HCT116 (cell line): ENCODE results near the gene IL1R1. TPM values are rescaled to one million over a fixed set of nuclear protein-coding genes. Genes with fewer than 3 reads are reported as not detected.

Experiments used
- ATAC-seq: fragments of 200-7000 bp; cut with Tn5 transposase; 2 replicates; pipeline ENCODE4 v1.9.1; 2020; ENCODE audit warnings: mild to moderate bottlenecking, moderate library complexity
- BruUV-seq: library from RNA; stranded (reverse); fragments of 400-500 nt; replicated peaks from 2 replicates; lab custom pipeline; 2021; lab: Mats Ljungman, UMichigan
- CTCF ChIA-PET: fragments of 300-600 bp; sonication (Branson Sonifier 250); formaldehyde crosslinking; loops from one replicate; lab custom pipeline; 2021; ENCODE audit warnings: antibody characterized with exemption; lab: Charles Lee
- POLR2A ChIA-PET: fragments of 300-600, 350-600 bp; sonication (Branson Sonifier 250); formaldehyde crosslinking; loops from one replicate; lab custom pipeline; 2021; ENCODE audit warnings: antibody characterized with exemption; lab: Charles Lee
- RAD21 ChIA-PET, 2 experiments: fragments of 300-600 bp; sonication (Branson Sonifier 250); formaldehyde crosslinking; loops; one replicate each; lab custom pipeline; 2023; ENCODE audit warnings: low total read pairs in 2 of 2; ENCODE audit not compliant: uncharacterized antibody in 2 of 2, unreplicated experiment in 2 of 2, low non-redundant PET in 1 of 2; lab: Charles Lee
- DNase-seq: peaks from one replicate; pipeline ENCODE4 v3.0.0-alpha.2; 2010; ENCODE audit warnings: low read depth, low spot score
- H2AFZ ChIP-seq: fragments of 200-600 bp; shearing (Covaris generic), sonication (generic); 2 replicates; pipeline ENCODE4 v1.6.1; 2017; ENCODE audit warnings: low read depth, mixed run types, mixed read lengths, antibody characterized with exemption, low read length; ENCODE audit not compliant: poor library complexity, severe bottlenecking
- H3K27ac ChIP-seq: 2 replicates; pipeline ENCODE4 v1.5.1; 2012; ENCODE audit warnings: low read depth, low read length
- H3K27me3 ChIP-seq: fragments of 200-600 bp; sonication (generic); 2 replicates; pipeline ENCODE4 v1.6.1; 2016; ENCODE audit warnings: mixed run types, low read length, mixed read lengths; ENCODE audit not compliant: insufficient read depth
- H3K36me3 ChIP-seq, 2 experiments: fragments of 200-500 bp in 1 of 2; fragments of 200-600 bp in 1 of 2; sonication (Bioruptor generic) in 1 of 2; sonication (generic) in 1 of 2; 2 replicates each; pipeline versions ENCODE4 v1.5.1 to v1.6.1; 2014 to 2016; ENCODE audit warnings: low read length in 2 of 2, inconsistent platforms in 1 of 2, mixed read lengths in 1 of 2, mixed run types in 1 of 2; ENCODE audit not compliant: insufficient read depth in 2 of 2, control insufficient read depth in 1 of 2
- H3K4me1 ChIP-seq, 2 experiments: fragments of 200-600 bp in 1 of 2; sonication (generic) in 1 of 2; 2 replicates each; pipeline versions ENCODE4 v1.5.1 to v1.6.1; 2012 to 2017; ENCODE audit warnings: low read length in 2 of 2, inconsistent platforms in 1 of 2, mild to moderate bottlenecking in 1 of 2, mixed read lengths in 1 of 2, mixed run types in 1 of 2, moderate library complexity in 1 of 2; ENCODE audit not compliant: insufficient read depth in 2 of 2, control insufficient read depth in 1 of 2
- H3K4me2 ChIP-seq: fragments of 200-600 bp; sonication (generic); 2 replicates; pipeline ENCODE4 v1.6.1; 2017; ENCODE audit warnings: mixed run types, low read length, mixed read lengths
- H3K4me3 ChIP-seq, 2 experiments: fragments of 200-600 bp in 1 of 2; sonication (generic) in 1 of 2; replicated peaks in 1 of 2; 2 replicates each; pipeline ENCODE4 v1.5.1; 2011 to 2016; ENCODE audit warnings: low read length in 2 of 2, control low read depth in 1 of 2, low read depth in 1 of 2, mild to moderate bottlenecking in 1 of 2, mixed read lengths in 1 of 2, mixed run types in 1 of 2
- H3K79me2 ChIP-seq: fragments of 200-600 bp; sonication (generic); 2 replicates; pipeline ENCODE4 v1.6.1; 2017; ENCODE audit warnings: mild to moderate bottlenecking, mixed run types, low read length, moderate library complexity, mixed read lengths; ENCODE audit not compliant: insufficient read depth
- H3K9ac ChIP-seq: fragments of 200-600 bp; sonication (generic); 2 replicates; pipeline ENCODE4 v1.6.1; 2016; ENCODE audit warnings: low read length, mixed read lengths
- H3K9me2 ChIP-seq: fragments of 200-600 bp; sonication (generic), shearing (Covaris generic); 2 replicates; pipeline ENCODE4 v1.6.1; 2017; ENCODE audit warnings: mixed run types, mild to moderate bottlenecking, moderate library complexity; ENCODE audit not compliant: insufficient read depth
- H3K9me3 ChIP-seq, 2 experiments: fragments of 200-500 bp in 1 of 2; fragments of 200-600 bp in 1 of 2; sonication (Bioruptor generic) in 1 of 2; sonication (generic) in 1 of 2; 2 replicates each; pipeline ENCODE4 v1.6.1; 2014 to 2017; ENCODE audit warnings: low read length in 2 of 2, mixed read lengths in 2 of 2, inconsistent platforms in 1 of 2, low read depth in 1 of 2, mild to moderate bottlenecking in 1 of 2, mixed run types in 1 of 2, moderate library complexity in 1 of 2; ENCODE audit not compliant: control insufficient read depth in 1 of 2, insufficient read depth in 1 of 2
- H4K20me1 ChIP-seq: fragments of 200-600 bp; sonication (generic), shearing (Covaris generic); 2 replicates; pipeline ENCODE4 v1.6.1; 2017; ENCODE audit warnings: mixed run types, mild to moderate bottlenecking, moderate library complexity; ENCODE audit not compliant: insufficient read depth
- CBX3 ChIP-seq: IDR thresholded peaks from 2 replicates; pipeline ENCODE4 v1.6.1; 2012; ENCODE audit warnings: low read depth
- CEBPB ChIP-seq: IDR thresholded peaks from 2 replicates; pipeline ENCODE4 v1.6.1; 2012; ENCODE audit warnings: low read depth
- ELF1 ChIP-seq: IDR thresholded peaks from 2 replicates; pipeline ENCODE4 v1.6.1; 2012; ENCODE audit warnings: low read depth, borderline replicate concordance
- EZH2 ChIP-seq: fragments of 200-600 bp; sonication (generic); IDR thresholded peaks from 2 replicates; pipeline ENCODE4 v1.6.1; 2017; ENCODE audit warnings: antibody characterized with exemption, mixed run types
- JUND ChIP-seq: IDR thresholded peaks from 2 replicates; pipeline ENCODE4 v1.6.1; 2012
- POLR2AphosphoS5 ChIP-seq: IDR thresholded peaks from 2 replicates; pipeline ENCODE4 v1.6.1; 2011; ENCODE audit warnings: mild to moderate bottlenecking, low read depth, low read length, moderate library complexity
- RAD21 ChIP-seq: IDR thresholded peaks from 2 replicates; pipeline ENCODE4 v1.6.1; 2012; ENCODE audit warnings: low read depth, mild to moderate bottlenecking
- REST ChIP-seq: IDR thresholded peaks from 2 replicates; pipeline ENCODE4 v1.6.1; 2012; ENCODE audit warnings: low read depth
- SIN3A ChIP-seq: IDR thresholded peaks from 2 replicates; pipeline ENCODE4 v1.6.1; 2012; ENCODE audit warnings: low read depth
- SP1 ChIP-seq: IDR thresholded peaks from 2 replicates; pipeline ENCODE4 v1.6.1; 2012; ENCODE audit warnings: low read depth
- SRF ChIP-seq: IDR thresholded peaks from 2 replicates; pipeline ENCODE4 v1.6.1; 2012; ENCODE audit warnings: low read depth
- TCF7L2 ChIP-seq: IDR thresholded peaks from 2 replicates; pipeline ENCODE4 v1.7.0; 2011; ENCODE audit warnings: borderline replicate concordance, inconsistent platforms; ENCODE audit not compliant: insufficient read depth, insufficient read length; ENCODE audit errors: extremely low read depth
- YY1 ChIP-seq: IDR thresholded peaks from 2 replicates; pipeline ENCODE4 v1.6.1; 2011; ENCODE audit warnings: low read length, low read depth, moderate library complexity, mild to moderate bottlenecking; ENCODE audit not compliant: insufficient replicate concordance; ENCODE audit errors: extremely low read depth
- ZBTB33 ChIP-seq: IDR thresholded peaks from 2 replicates; pipeline ENCODE4 v1.6.1; 2011; ENCODE audit warnings: mild to moderate bottlenecking, low read length, moderate library complexity; ENCODE audit not compliant: insufficient replicate concordance; ENCODE audit errors: extremely low read depth
- ZNF274 ChIP-seq: fragments of 200-500 bp; sonication (Bioruptor generic); IDR thresholded peaks from 2 replicates; pipeline ENCODE4 v1.6.1; 2014; ENCODE audit warnings: mild to moderate bottlenecking, low read depth, low read length, inconsistent platforms
- intact Hi-C: fragments of 100-400 bp; cut with micrococcal nuclease; formaldehyde crosslinking; loops from 2 replicates; pipeline ENCODE4 v1.10.0; 2022
- total RNA-seq: library from RNA; stranded (reverse); gene quantifications from one replicate; pipeline ENCODE4 v1.2.1, GENCODE V29; 2021; ENCODE audit not compliant: unreplicated experiment

Gene IL1R1
- total RNA-seq, 1 experiment from 2014 or later, result 5.3 TPM

- Histone ChIP-seq H3K9me2 (no peaks in the 10 kb centered on the region), H3K9ac (no peak overlapping the region), H4K20me1 (no peaks in the 10 kb centered on the region), H3K4me3 (no peak overlapping the region), H3K4me1 (no peaks in the 10 kb centered on the region), H3K9me3 (no peaks in the 10 kb centered on the region), H2AFZ (no peak overlapping the region), H3K36me3 (peaks cover 0 to 4% of the 10 kb centered on the region in 2 experiments; a peak in 1 of 4 replicates), H3K27ac (no peak overlapping the region), H3K4me2 (no peak overlapping the region), H3K27me3 (no peaks in the 10 kb centered on the region), H3K79me2 (no peaks in the 10 kb centered on the region)
- ChIA-PET POLR2A (no interaction called here), RAD21 (no interaction called here), CTCF (no interaction called here)
- TF ChIP-seq TCF7L2 (no peak), POLR2AphosphoS5 (no peak), ZNF274 (no peak), YY1 (no peak), SRF (no peak), JUND (no peak), ELF1 (no peak), EZH2 (no peak), CBX3 (no peak), RAD21 (no peak), REST (no peak), SP1 (no peak), ZBTB33 (no peak), CEBPB (no peak), SIN3A (no peak)
- DNase-seq, result no peak
- ATAC-seq, result no peak
- intact Hi-C loops, result loop anchor here (10.0 kb wide), 2 partner anchors 283 to 743 kb away; no protein-coding TSS in a partner anchor
- BruUV-seq, result no TSS peak
Measured at GRCh38 chr2:102168026-102168771, 25.7 kb downstream of the IL1R1 start.
